BE2C (cell line): Measurements from ENCODE around the gene E2F4.

Source experiments
- DNase-seq: peaks from one replicate; pipeline ENCODE4 v3.0.0-alpha.2; 2020
- H3K27me3 ChIP-seq: fragments of 250-450 bp; sonication (Bioruptor Pico); 2 replicates; pipeline ENCODE4 v1.5.1; 2020; ENCODE audit warnings: mild to moderate bottlenecking
- H3K36me3 ChIP-seq: fragments of 250-450 bp; sonication (Bioruptor Pico); 2 replicates; pipeline ENCODE4 v1.5.1; 2020; ENCODE audit warnings: mild to moderate bottlenecking
- H3K4me1 ChIP-seq: fragments of 250-450 bp; sonication (Bioruptor Pico); 2 replicates; pipeline ENCODE4 v1.5.1; 2020
- H3K4me3 ChIP-seq: 2 replicates; pipeline ENCODE4 v1.5.1; 2011; ENCODE audit warnings: low read depth, low read length
- H3K9me3 ChIP-seq: fragments of 250-450 bp; sonication (Bioruptor Pico); 2 replicates; pipeline ENCODE4 v1.5.1; 2020
- CTCF ChIP-seq: IDR thresholded peaks from 2 replicates; pipeline ENCODE4 v1.5.1; 2012; ENCODE audit warnings: mild to moderate bottlenecking, low read depth, low read length

The E2F4 gene

GRCh38 chr16:67201411-67202345 lies 9.7 kb downstream of the E2F4 start:
- no peak overlapping the region for H3K4me3 ChIP-seq
- no peaks in the 10 kb centered on the region for H3K27me3 ChIP-seq
- TF ChIP-seq CTCF, result no peak
- DNase-seq, result no peak
- H3K36me3 ChIP-seq, result peaks cover 35% of the 10 kb centered on the region
- no peaks in the 10 kb centered on the region for H3K4me1 ChIP-seq
- no peaks in the 10 kb centered on the region for H3K9me3 ChIP-seq

- TF ChIP-seq CTCF, result no peak
- no peak overlapping the region for H3K4me3 ChIP-seq
- H3K9me3 ChIP-seq, result no peaks in the 10 kb centered on the region
- peaks cover 27% of the 10 kb centered on the region for H3K36me3 ChIP-seq
- H3K4me1 ChIP-seq, result peaks cover 4% of the 10 kb centered on the region
- no peak for DNase-seq
- no peaks in the 10 kb centered on the region for H3K27me3 ChIP-seq
Observed at GRCh38 chr16:67202426-67202825, 10.5 kb downstream of the E2F4 start.

GRCh38 chr16:67202956-67203493 lies 11.1 kb downstream of the E2F4 start:
- Histone ChIP-seq H3K4me1 (peaks cover 9% of the 10 kb centered on the region), H3K4me3 (no peak overlapping the region), H3K36me3 (peaks cover 21% of the 10 kb centered on the region), H3K9me3 (no peaks in the 10 kb centered on the region), H3K27me3 (no peaks in the 10 kb centered on the region)
- no peak for TF ChIP-seq CTCF
- no peak for DNase-seq

- DNase-seq, result no peak
- H3K36me3 ChIP-seq, result peaks cover 15% of the 10 kb centered on the region; the same call in 1 of the 2 replicates
- no peak for TF ChIP-seq CTCF
Observed at GRCh38 chr16:67204076-67204475, 12.1 kb downstream of the E2F4 start.

GRCh38 chr16:67206129-67206837 lies 14.3 kb downstream of the E2F4 start:
- DNase-seq, result no peak
- Histone ChIP-seq H3K9me3 (no peaks in the 10 kb centered on the region), H3K4me1 (peaks cover 13% of the 10 kb centered on the region), H3K4me3 (no peak overlapping the region), H3K36me3 (peaks cover 10% of the 10 kb centered on the region; the same call in 1 of the 2 replicates), H3K27me3 (no peaks in the 10 kb centered on the region)
- TF ChIP-seq CTCF, result no peak

More at GRCh38 chr16:67204076-67204475, 12.1 kb downstream of the E2F4 start:
- H3K4me3 ChIP-seq, result no peak overlapping the region
- peaks cover 13% of the 10 kb centered on the region for H3K4me1 ChIP-seq
- H3K27me3 ChIP-seq, result no peaks in the 10 kb centered on the region
- H3K9me3 ChIP-seq, result no peaks in the 10 kb centered on the region
